IMR-90 (cell line): ENCODE data around the gene ITLN2. TPM values are rescaled to one million over a fixed set of nuclear protein-coding genes. Genes with fewer than 3 reads are reported as not detected.
"Not testable (repeated sequence)": the region's sequence is repeated elsewhere in the genome, so short reads cannot be mapped to it uniquely, and the experiment has no call there.

Source experiments
- ATAC-seq: fragments of 200-7000 bp; cut with Tn5 transposase; 2 replicates; pipeline ENCODE4 v1.9.1; 2020; ENCODE audit warnings: low read depth, mild to moderate bottlenecking, moderate library complexity
- BruUV-seq: library from RNA; stranded (reverse); fragments of 400-500 nt; replicated peaks from 2 replicates; lab custom pipeline; 2021; lab: Mats Ljungman, UMichigan
- CTCF ChIA-PET: fragments of 300-600 bp; formaldehyde crosslinking; extraction: SDS; loops from one replicate; lab custom pipeline; 2021; ENCODE audit warnings: antibody characterized with exemption; lab: Yijun Ruan, JAX
- POLR2A ChIA-PET: fragments of 300-600 bp; sonication (Branson Sonifier 250); formaldehyde crosslinking; loops from one replicate; lab custom pipeline; 2022; ENCODE audit warnings: antibody characterized with exemption; ENCODE audit not compliant: unreplicated experiment; lab: Charles Lee
- DNase-seq: peaks from one replicate; pipeline ENCODE4 v3.0.0; 2013
- H2AFZ ChIP-seq: replicated peaks from 2 replicates; pipeline ENCODE3; 2013; ENCODE audit warnings: low read length, mild to moderate bottlenecking; ENCODE audit not compliant: poor library complexity
- H2AK5ac ChIP-seq: 2 replicates; pipeline ENCODE4 v1.6.1; 2013; ENCODE audit warnings: low read depth, low read length, inconsistent platforms
- H2AK9ac ChIP-seq: replicated peaks from 2 replicates; pipeline ENCODE3; 2013; ENCODE audit warnings: mild to moderate bottlenecking, low read depth, low read length, moderate library complexity; ENCODE audit not compliant: poor library complexity
- H2BK120ac ChIP-seq: 2 replicates; pipeline ENCODE4 v1.6.1; 2013; ENCODE audit warnings: low read depth, low read length, inconsistent platforms
- H2BK15ac ChIP-seq: 3 replicates; pipeline ENCODE4 v1.6.1; 2013; ENCODE audit warnings: low read depth, low read length, inconsistent platforms
- H2BK20ac ChIP-seq: 2 replicates; pipeline ENCODE4 v1.6.1; 2013; ENCODE audit warnings: low read depth, mild to moderate bottlenecking, inconsistent platforms, low read length, moderate library complexity
- H2BK5ac ChIP-seq: 2 replicates; pipeline ENCODE4 v1.6.1; 2013; ENCODE audit warnings: mild to moderate bottlenecking, low read depth, low read length, inconsistent platforms; ENCODE audit not compliant: poor library complexity, severe bottlenecking
- H3K14ac ChIP-seq: replicated peaks from 2 replicates; pipeline ENCODE4 v1.6.1; 2013; ENCODE audit warnings: low read depth, low read length, inconsistent platforms
- H3K18ac ChIP-seq: 2 replicates; pipeline ENCODE4 v1.6.1; 2013; ENCODE audit warnings: low read depth, low read length, control low read depth
- H3K23ac ChIP-seq: 2 replicates; pipeline ENCODE4 v1.6.1; 2013; ENCODE audit warnings: low read depth, low read length, inconsistent platforms
- H3K27ac ChIP-seq: 2 replicates; pipeline ENCODE4 v1.5.1; 2013; ENCODE audit warnings: mild to moderate bottlenecking, control low read depth, low read length; ENCODE audit not compliant: insufficient read depth
- H3K27me3 ChIP-seq: 2 replicates; pipeline ENCODE4 v1.6.1; 2013; ENCODE audit warnings: low read length; ENCODE audit not compliant: control insufficient read depth, insufficient read depth
- H3K36me3 ChIP-seq: 2 replicates; pipeline ENCODE4 v1.6.1; 2013; ENCODE audit warnings: low read length, mixed read lengths; ENCODE audit not compliant: control insufficient read depth, insufficient read depth
- H3K4ac ChIP-seq: 2 replicates; pipeline ENCODE4 v1.6.1; 2013; ENCODE audit warnings: low read depth, low read length, inconsistent platforms
- H3K4me1 ChIP-seq: 2 replicates; pipeline ENCODE4 v1.6.1; 2013; ENCODE audit warnings: low read length, mixed read lengths; ENCODE audit not compliant: control insufficient read depth, insufficient read depth
- H3K4me2 ChIP-seq: 2 replicates; pipeline ENCODE4 v1.6.1; 2013; ENCODE audit warnings: low read depth, mild to moderate bottlenecking, control low read depth, low read length, moderate library complexity
- H3K4me3 ChIP-seq: 2 replicates; pipeline ENCODE4 v1.5.1; 2013; ENCODE audit warnings: low read depth, mild to moderate bottlenecking, control low read depth, low read length, moderate library complexity; ENCODE audit not compliant: insufficient read depth
- H3K56ac ChIP-seq: 2 replicates; pipeline ENCODE4 v1.6.1; 2013; ENCODE audit warnings: low read length, inconsistent platforms; ENCODE audit not compliant: insufficient read depth; ENCODE audit errors: extremely low read depth
- H3K79me1 ChIP-seq, 2 experiments: 2 replicates each; pipeline ENCODE4 v1.6.1; 2013; ENCODE audit warnings: low read length in 2 of 2, inconsistent platforms in 1 of 2, low read depth in 1 of 2
- H3K9ac ChIP-seq: 2 replicates; pipeline ENCODE4 v1.6.1; 2013; ENCODE audit warnings: low read depth, low read length, control low read depth
- H3K9me1 ChIP-seq: 2 replicates; pipeline ENCODE4 v1.6.1; 2013; ENCODE audit warnings: low read length, inconsistent platforms; ENCODE audit not compliant: insufficient read depth
- H3K9me3 ChIP-seq: 2 replicates; pipeline ENCODE4 v1.6.1; 2013; ENCODE audit warnings: low read length; ENCODE audit not compliant: control insufficient read depth, insufficient read depth
- H4K20me1 ChIP-seq: 2 replicates; pipeline ENCODE4 v1.6.1; 2013; ENCODE audit warnings: low read length, inconsistent platforms; ENCODE audit not compliant: insufficient read depth
- H4K5ac ChIP-seq: 2 replicates; pipeline ENCODE4 v1.6.1; 2013; ENCODE audit warnings: mild to moderate bottlenecking, low read depth, low read length, control low read depth
- H4K8ac ChIP-seq, 2 experiments: 2 replicates each; pipeline ENCODE4 v1.6.1; 2013; ENCODE audit warnings: low read depth in 2 of 2, low read length in 2 of 2, control low read depth in 1 of 2, inconsistent platforms in 1 of 2
- H4K91ac ChIP-seq: 2 replicates; pipeline ENCODE4 v1.6.1; 2013; ENCODE audit warnings: low read depth, low read length, inconsistent platforms; ENCODE audit not compliant: insufficient read depth
- WGBS, 2 experiments: methylation state at CpG; one replicate each; pipeline versions ENCODE4 v1.1.5 to v1.1.7; 2013; ENCODE audit warnings: missing lambda C conversion rate in 2 of 2; ENCODE audit not compliant: insufficient read length in 1 of 2; ENCODE audit errors: extremely low coverage in 2 of 2; 5-methylcytosine and 5-hydroxymethylcytosine counted together
- dilution Hi-C: fragments of 300-500 bp; cut with HindIII; formaldehyde crosslinking; loops from one replicate; pipeline ENCODE4 v1.14.3; 2018; ENCODE audit warnings: low sequenced_read_pairs; ENCODE audit not compliant: unreplicated experiment
- in situ Hi-C: fragments of 300-500 bp; cut with MboI; formaldehyde crosslinking; loops from 3 replicates; pipeline ENCODE4 v1.14.3; 2019; ENCODE audit warnings: low sequenced_read_pairs, inconsistent platforms, mixed read lengths
- intact Hi-C: fragments of 100-400 bp; cut with micrococcal nuclease; formaldehyde crosslinking; loops from 2 replicates; pipeline ENCODE4 v1.10.0; 2022
- polyA plus RNA-seq, 3 experiments: library from polyadenylated mRNA; depleted of rRNA; stranded (reverse); fragments of >200 nt; gene quantifications; 2 replicates each; pipeline ENCODE4 v1.2.3, GENCODE V29; 2012; ENCODE audit warnings: low replicate concordance in 1 of 3
- total RNA-seq: library from RNA; depleted of rRNA; stranded (reverse); fragments of >200 nt; gene quantifications from 2 replicates; pipeline ENCODE4 v1.2.3, GENCODE V29; 2012

Gene ITLN2
- total and polyA plus RNA-seq, 2 of the 4 experiments (the other 2 are of a cell fraction): not detected

- H3K4me3 ChIP-seq, H3K56ac ChIP-seq, H2BK120ac ChIP-seq, H4K20me1 ChIP-seq, H4K91ac ChIP-seq, in situ Hi-C loops, POLR2A ChIA-PET, H3K14ac ChIP-seq, H3K4me1 ChIP-seq, H2AK9ac ChIP-seq, H4K8ac ChIP-seq, H2BK5ac ChIP-seq, BruUV-seq, ATAC-seq, dilution Hi-C loops, H2BK20ac ChIP-seq, CTCF ChIA-PET, H3K9me1 ChIP-seq, H2BK15ac ChIP-seq, H3K9ac ChIP-seq, H4K5ac ChIP-seq, H3K79me1 ChIP-seq, H3K23ac ChIP-seq, H2AFZ ChIP-seq, H3K4ac ChIP-seq, H3K36me3 ChIP-seq, H3K27ac ChIP-seq, H3K9me3 ChIP-seq, H3K27me3 ChIP-seq, H3K18ac ChIP-seq, DNase-seq, H3K4me2 ChIP-seq, H2AK5ac ChIP-seq: not testable (repeated sequence)
- 89% methylated on average over 8 of the region's 31 CpGs; no CpG with 5 or more reads in 1 of the 2 experiments for WGBS, 2 experiments
- intact Hi-C loops: loop anchor here (2.0 kb wide), 1 partner anchor 77 kb away; no protein-coding TSS in a partner anchor
Observed at GRCh38 chr1:160933305-160933704, 21.3 kb downstream of the ITLN2 start.
